ENCODE results near the gene ECHDC1.
"Not testable (repeated sequence)": the region's sequence is repeated elsewhere in the genome, so short reads cannot be mapped to it uniquely, and the experiment has no call there.

ECHDC1 gene

GRCh38 chr6:127342946-127343808 lies at the start of gene ECHDC1:
TSS of gene ECHDC1 (minus strand) at chr6:127343609. CDS start at chr6:127331028, 12,581 bp downstream.
- DNase-seq: peak; percentile 52 to 70

- DNase-seq: no peak
Measured at GRCh38 chr6:127392301-127392700, 48.9 kb upstream of the ECHDC1 start.

GRCh38 chr6:127391094-127391953 lies 47.9 kb upstream of the ECHDC1 start:
- DNase-seq: no peak

DNA sequence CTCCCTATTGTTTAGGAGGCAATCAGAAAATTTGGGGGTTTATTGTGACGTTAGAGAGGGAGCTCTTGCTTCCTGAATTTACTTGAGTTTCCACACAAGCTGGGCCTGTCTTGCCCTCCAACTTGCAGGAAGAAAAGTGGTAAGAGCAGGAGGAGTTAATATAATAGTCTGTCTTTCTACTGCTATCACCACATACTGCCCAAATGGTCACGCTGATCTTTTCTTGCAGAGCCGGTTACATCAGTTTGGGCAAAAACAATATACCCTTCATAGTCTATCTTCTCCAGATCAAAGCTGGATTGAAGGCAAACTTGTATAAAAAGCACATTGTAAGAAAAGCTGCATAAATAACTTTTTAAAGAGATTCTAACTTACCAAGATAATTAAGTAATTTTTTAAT lies 46.3 kb upstream of the ECHDC1 start:
- no peak for DNase-seq

DNA sequence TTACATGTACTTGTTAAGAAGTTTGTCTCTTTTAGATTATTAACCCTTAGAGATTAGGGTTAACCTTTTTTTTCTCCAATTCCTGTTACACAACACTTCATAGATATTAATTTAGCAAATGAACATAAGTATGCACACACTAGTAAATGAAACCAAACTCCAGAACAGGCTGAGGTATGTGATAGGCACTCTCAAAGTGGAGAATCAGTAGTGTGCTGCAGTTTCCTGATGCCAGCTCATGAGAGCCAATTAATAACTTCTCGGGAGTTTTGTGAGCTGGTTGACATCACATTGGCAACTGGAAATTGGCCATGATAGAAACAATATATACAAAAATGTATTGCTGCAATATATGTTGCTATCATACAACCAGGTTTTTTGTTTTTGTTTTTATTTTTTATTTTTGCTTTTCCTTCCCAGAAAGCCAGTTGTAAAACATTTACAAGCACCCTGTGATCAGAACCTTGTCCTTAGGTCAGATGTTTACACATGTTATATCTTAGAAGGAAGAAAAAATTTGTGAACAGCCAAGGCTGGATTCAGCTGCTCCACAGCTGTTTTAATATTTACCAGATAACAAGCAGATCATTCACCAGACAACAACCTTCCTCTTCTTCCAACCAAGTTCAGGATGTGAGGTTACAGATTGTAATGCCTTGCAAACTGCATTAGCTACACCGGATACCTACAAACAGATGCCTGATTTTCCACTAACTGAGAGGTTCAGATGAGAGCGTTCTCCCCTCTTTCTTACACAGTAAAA lies 42.4 kb upstream of the ECHDC1 start:
- no peak for DNase-seq

- DNase-seq: not testable (repeated sequence)
Measured at GRCh38 chr6:127384848-127385247, 41.4 kb upstream of the ECHDC1 start.

GRCh38 chr6:127383988-127384387 lies 40.6 kb upstream of the ECHDC1 start:
- DNase-seq: no peak

DNA sequence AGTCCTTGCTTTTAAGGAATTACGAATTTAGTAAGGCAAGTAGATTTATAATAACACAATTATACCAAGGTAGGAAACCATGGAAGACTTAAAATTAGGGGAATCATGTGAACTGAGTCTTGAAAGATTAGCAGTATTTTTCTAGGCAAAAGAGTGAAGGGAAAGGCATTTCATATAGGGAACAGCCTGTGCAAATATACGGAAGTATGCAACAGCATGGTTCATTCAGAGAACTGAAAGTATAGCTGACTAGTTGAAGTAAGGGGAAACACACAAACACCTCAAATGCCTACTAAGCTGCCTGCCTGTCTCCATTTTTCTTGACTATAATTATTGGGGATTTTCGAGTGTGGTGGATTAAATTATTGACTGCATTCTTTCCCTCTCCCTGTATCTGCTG lies 39.0 kb upstream of the ECHDC1 start:
- DNase-seq: no peak

DNA sequence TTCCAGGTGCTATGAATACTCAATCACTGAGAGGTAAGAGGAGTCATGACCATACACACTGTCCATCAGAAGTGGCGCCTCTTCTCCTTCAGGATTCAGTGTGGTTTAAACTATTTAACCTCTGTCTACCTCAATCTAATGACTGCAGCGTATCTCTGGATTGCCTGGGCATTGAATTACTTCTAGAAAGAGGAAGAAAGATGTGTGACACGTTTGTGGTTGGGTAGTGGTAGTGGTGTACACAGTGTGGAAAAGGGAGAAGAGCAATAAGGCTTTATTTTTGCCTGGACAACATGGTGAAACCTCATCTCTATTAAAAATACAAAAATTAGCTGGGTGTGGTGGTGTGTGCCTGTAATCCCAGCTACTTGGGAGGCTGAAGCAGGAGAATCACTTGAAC lies 38.0 kb upstream of the ECHDC1 start:
- no peak for DNase-seq

- DNase-seq: no peak
Measured at GRCh38 chr6:127376685-127377084, 33.3 kb upstream of the ECHDC1 start.

DNA sequence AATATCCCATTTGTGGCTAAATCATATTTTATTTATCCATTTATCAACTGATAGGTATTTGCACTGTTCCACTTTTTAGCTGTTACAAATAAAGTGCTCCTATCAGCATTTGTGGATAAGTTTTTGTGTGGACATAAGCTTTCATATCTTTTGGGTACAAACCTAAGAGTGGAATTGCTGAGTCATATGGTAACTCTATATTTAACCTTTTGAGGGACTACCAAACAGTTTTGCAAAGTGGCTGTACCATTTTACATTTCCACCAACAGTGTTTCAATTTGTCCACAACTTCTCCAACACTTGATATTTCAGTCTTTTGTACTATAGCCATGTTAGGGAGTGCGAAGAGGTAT lies 23.6 kb upstream of the ECHDC1 start:
- DNase-seq: no peak

- peak; percentile 47 to 67 for DNase-seq
Measured at GRCh38 chr6:127366282-127367022, 23.0 kb upstream of the ECHDC1 start.

- DNase-seq: no peak
Measured at GRCh38 chr6:127365874-127366273, 22.5 kb upstream of the ECHDC1 start.

GRCh38 chr6:127352524-127352923 lies 9.1 kb upstream of the ECHDC1 start:
- DNase-seq: peak; percentile 37 to 42

- DNase-seq: no peak
Measured at GRCh38 chr6:127349980-127350379, 6.6 kb upstream of the ECHDC1 start.

DNA sequence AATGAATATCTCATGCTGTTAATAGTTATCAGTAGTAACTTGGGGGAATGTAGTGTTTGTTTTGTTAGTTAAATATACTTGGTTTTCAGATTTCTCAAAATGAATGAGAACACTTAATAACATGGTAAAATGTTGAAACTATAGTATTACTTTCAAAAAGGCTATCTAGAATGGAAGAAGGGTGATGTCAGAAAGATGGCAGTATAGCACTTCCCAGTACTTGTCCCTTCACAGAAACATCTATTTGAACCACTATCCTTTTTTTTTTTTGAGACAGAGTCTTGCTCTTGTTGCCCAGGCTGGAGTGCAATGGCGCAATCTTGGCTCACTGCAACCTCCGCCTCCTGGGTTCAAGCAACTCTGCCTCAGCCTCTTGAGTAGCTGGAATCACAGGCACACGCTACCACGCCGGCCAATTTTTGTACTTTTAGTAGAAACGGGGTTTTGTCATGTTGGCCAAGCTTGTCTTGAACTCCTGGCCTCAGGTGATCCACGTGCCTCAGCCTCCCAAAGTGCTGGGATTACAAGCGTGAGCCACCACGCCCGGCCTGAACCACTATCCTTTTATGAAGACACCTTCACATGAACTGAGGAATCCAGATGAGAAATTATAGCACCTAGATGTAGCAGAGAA lies 4.7 kb upstream of the ECHDC1 start:
- peak; percentile 22 to 37 for DNase-seq

DNA sequence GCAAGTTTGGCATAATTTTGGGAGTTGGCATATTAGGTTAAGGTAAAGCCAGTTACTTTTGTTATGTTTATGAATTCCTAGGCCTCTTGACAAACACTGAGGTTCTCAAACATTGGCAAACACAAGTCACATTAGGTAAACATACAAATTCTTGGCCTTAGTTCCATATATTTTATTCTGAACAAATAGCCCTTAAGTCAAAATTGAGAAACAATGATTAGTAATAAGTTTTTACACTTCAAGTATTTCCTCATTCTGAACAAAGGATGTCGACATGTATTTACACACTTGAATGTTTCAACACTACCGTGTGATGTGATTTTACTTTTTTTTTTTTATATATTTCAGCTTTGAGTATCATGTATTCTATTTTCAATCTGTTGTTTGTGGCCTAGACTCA lies 3.8 kb upstream of the ECHDC1 start:
- peak; percentile 87 to 89 for DNase-seq

DNA sequence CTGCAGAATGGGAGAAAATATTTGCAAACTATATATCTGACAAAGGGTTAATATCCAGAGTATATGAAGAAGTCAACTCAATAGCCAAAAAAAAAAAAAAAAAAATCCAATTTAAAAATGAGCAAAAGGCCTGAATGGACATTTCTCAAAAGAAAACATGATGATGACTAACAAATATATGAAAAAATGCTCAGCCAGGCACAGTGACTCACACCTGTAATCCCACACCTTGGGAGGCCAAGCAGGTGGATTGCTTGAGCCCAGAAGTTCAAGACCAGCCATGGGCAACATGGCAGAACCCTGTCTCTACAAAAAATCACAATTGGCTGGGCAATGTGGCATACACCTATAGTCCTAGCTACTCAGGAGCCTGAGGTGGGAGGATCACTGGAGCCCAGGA lies 2.1 kb upstream of the ECHDC1 start:
- DNase-seq: no peak

- peak in 1 of 2 donors; percentile 23 for DNase-seq
Measured at GRCh38 chr6:127343809-127344659, 625 bp upstream of the ECHDC1 start.

GRCh38 chr6:127342296-127342945 lies 988 bp downstream of the ECHDC1 start:
- no peak for DNase-seq

All from inflammatory macrophage treated with lipopolysaccharide for 1 hour (primary cell).